Fibroblast of the conjunctiva (primary cell): ENCODE results near the gene SBF2.
"Not testable (repeated sequence)": the region's sequence is repeated elsewhere in the genome, so short reads cannot be mapped to it uniquely, and the experiment has no call there.

ENCODE experiments used
- DNase-seq: peaks from one replicate; pipeline ENCODE4 v3.0.0-alpha.2; 2010; ENCODE audit warnings: low read depth

SBF2 gene

GRCh38 chr11:10116588-10116987 is 177.4 kb downstream of the SBF2 start:
- no peak for DNase-seq

GRCh38 chr11:10114593-10115404 is 179.2 kb downstream of the SBF2 start:
- DNase-seq = no peak

- no peak for DNase-seq
Measured at GRCh38 chr11:10113852-10114251, 180.2 kb downstream of the SBF2 start.

GRCh38 chr11:10109806-10110205 is 184.2 kb downstream of the SBF2 start:
- peak; percentile 85 for DNase-seq

GRCh38 chr11:10108915-10109680 is 184.9 kb downstream of the SBF2 start:
- peak; percentile 57 for DNase-seq

GRCh38 chr11:10107497-10107896 is 186.5 kb downstream of the SBF2 start:
- DNase-seq = no peak

- DNase-seq = no peak
Measured at GRCh38 chr11:10097615-10098014, 196.4 kb downstream of the SBF2 start.

GRCh38 chr11:10096987-10097386 is 197.0 kb downstream of the SBF2 start:
- DNase-seq = no peak

- no peak for DNase-seq
Measured at GRCh38 chr11:10095412-10096208, 198.4 kb downstream of the SBF2 start.

GRCh38 chr11:10092426-10092825 is 201.6 kb downstream of the SBF2 start:
- DNase-seq = no peak

GRCh38 chr11:10091314-10092045 is 202.5 kb downstream of the SBF2 start:
- no peak for DNase-seq

- DNase-seq = not testable (repeated sequence)
Measured at GRCh38 chr11:10087923-10088225, 206.1 kb downstream of the SBF2 start.

- DNase-seq = no peak
Measured at GRCh38 chr11:10087186-10087922, 206.7 kb downstream of the SBF2 start.

- no peak for DNase-seq
Measured at GRCh38 chr11:10080138-10080537, 213.9 kb downstream of the SBF2 start.

- DNase-seq = peak; percentile 80
Measured at GRCh38 chr11:10076458-10077141, 217.4 kb downstream of the SBF2 start.

- DNase-seq = no peak
Measured at GRCh38 chr11:10075141-10075540, 218.9 kb downstream of the SBF2 start.

GRCh38 chr11:10072841-10073240 is 221.2 kb downstream of the SBF2 start:
- no peak for DNase-seq

- DNase-seq = no peak
Measured at GRCh38 chr11:10072142-10072541, 221.9 kb downstream of the SBF2 start.

- no peak for DNase-seq
Measured at GRCh38 chr11:10067629-10068300, 226.3 kb downstream of the SBF2 start.

- no peak for DNase-seq
Measured at GRCh38 chr11:10066441-10066840, 227.6 kb downstream of the SBF2 start.
